Ishikawa (cell line): ENCODE measurements around the gene UBE2D4.

ENCODE experiments used
- CEBPB ChIP-seq: IDR thresholded peaks from 2 replicates; pipeline ENCODE4 v1.6.1; 2012
- CREB1 ChIP-seq: IDR thresholded peaks from 2 replicates; pipeline ENCODE4 v1.6.1; 2012; ENCODE audit warnings: low read depth
- NFIC ChIP-seq: IDR thresholded peaks from 2 replicates; pipeline ENCODE4 v1.6.1; 2012
- RAD21 ChIP-seq: IDR thresholded peaks from 2 replicates; pipeline ENCODE4 v1.6.1; 2012; ENCODE audit warnings: low read depth
- REST ChIP-seq: IDR thresholded peaks from 2 replicates; pipeline ENCODE4 v1.6.1; 2012; ENCODE audit warnings: low read depth, mild to moderate bottlenecking
- TAF1 ChIP-seq: IDR thresholded peaks from 2 replicates; pipeline ENCODE4 v1.6.1; 2012; ENCODE audit warnings: low read depth, mild to moderate bottlenecking
- TEAD4 ChIP-seq: IDR thresholded peaks from 2 replicates; pipeline ENCODE4 v1.6.1; 2012
- USF1 ChIP-seq: IDR thresholded peaks from 2 replicates; pipeline ENCODE4 v1.6.1; 2012
- YY1 ChIP-seq: IDR thresholded peaks from 2 replicates; pipeline ENCODE4 v1.6.1; 2012; ENCODE audit warnings: low read depth
- ZBTB7A ChIP-seq: IDR thresholded peaks from 2 replicates; pipeline ENCODE4 v1.6.1; 2012; ENCODE audit warnings: low read depth

DNA sequence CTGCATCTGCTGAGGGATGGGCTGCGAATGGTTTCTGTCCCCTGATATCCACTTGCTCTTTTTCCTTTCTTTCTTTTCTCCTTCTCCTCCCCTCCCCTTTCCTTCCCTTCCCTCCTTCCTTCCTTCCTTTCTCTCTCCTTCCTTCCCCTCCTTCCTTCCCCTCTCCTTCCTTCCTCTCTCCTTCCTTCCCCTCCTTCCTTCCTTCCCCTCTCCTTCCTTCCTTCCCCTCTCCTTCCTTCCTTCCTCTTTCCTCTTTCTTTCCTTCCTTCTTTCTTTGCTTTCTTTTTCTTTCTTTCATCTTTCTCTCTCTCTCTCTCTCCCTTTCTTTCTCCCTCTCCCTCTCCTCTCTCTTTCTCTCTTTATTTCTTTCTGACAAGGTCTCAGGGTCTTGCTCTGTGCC is 51.3 kb downstream of the UBE2D4 start:
- TF ChIP-seq USF1 = no peak
- TF ChIP-seq CEBPB = no peak
- TF ChIP-seq TAF1 = no peak
- TF ChIP-seq TEAD4 = no peak
- no peak for TF ChIP-seq YY1
- no peak for TF ChIP-seq CREB1
- TF ChIP-seq ZBTB7A = no peak
- TF ChIP-seq REST = no peak
- no peak for TF ChIP-seq RAD21
- TF ChIP-seq NFIC = no peak
